HG03575 (cell line): ENCODE results near the gene CPNE4.

Source experiments
- ATAC-seq: cut with Tn5 transposase; IDR thresholded peaks from one replicate; pipeline ENCODE4 v1.9.1; 2021; ENCODE audit not compliant: unreplicated experiment, insufficient number of reproducible peaks, low FRiP score; ENCODE audit errors: extremely low read depth

Gene CPNE4

GRCh38 chr3:131596884-131597283, 437.9 kb downstream of the CPNE4 start:
- ATAC-seq: no peak

GRCh38 chr3:131591394-131592014, 443.3 kb downstream of the CPNE4 start:
- no peak for ATAC-seq

- ATAC-seq: no peak
Observed at GRCh38 chr3:131586277-131586676, 448.5 kb downstream of the CPNE4 start.

- ATAC-seq: no peak
Observed at GRCh38 chr3:131582438-131582837, 452.4 kb downstream of the CPNE4 start.

- ATAC-seq: no peak
Observed at GRCh38 chr3:131568460-131568859, 466.4 kb downstream of the CPNE4 start.

- no peak for ATAC-seq
Observed at GRCh38 chr3:131564812-131565211, 470.0 kb downstream of the CPNE4 start.

- no peak for ATAC-seq
Observed at GRCh38 chr3:131561511-131561910, 473.3 kb downstream of the CPNE4 start.

GRCh38 chr3:131560795-131561194, 474.0 kb downstream of the CPNE4 start:
- ATAC-seq: no peak

GRCh38 chr3:131555456-131555855, 479.4 kb downstream of the CPNE4 start:
- ATAC-seq: no peak

GRCh38 chr3:131553495-131554247, 481.1 kb downstream of the CPNE4 start:
- ATAC-seq: peak; percentile 93

- ATAC-seq: no peak
Observed at GRCh38 chr3:131551761-131552160, 483.1 kb downstream of the CPNE4 start.

- no peak for ATAC-seq
Observed at GRCh38 chr3:131550562-131551465, 484.0 kb downstream of the CPNE4 start.

GRCh38 chr3:131549340-131549739, 485.5 kb downstream of the CPNE4 start:
- ATAC-seq: no peak

GRCh38 chr3:131547585-131547984, 487.2 kb downstream of the CPNE4 start:
- ATAC-seq: no peak

- no peak for ATAC-seq
Observed at GRCh38 chr3:131546441-131546840, 488.4 kb downstream of the CPNE4 start.

- ATAC-seq: no peak
Observed at GRCh38 chr3:131544557-131544956, 490.3 kb downstream of the CPNE4 start.

- ATAC-seq: no peak
Observed at GRCh38 chr3:131543714-131544113, 491.1 kb downstream of the CPNE4 start.

GRCh38 chr3:131541288-131541687, 493.5 kb downstream of the CPNE4 start:
- ATAC-seq: no peak

GRCh38 chr3:131540821-131541220, 494.0 kb downstream of the CPNE4 start:
- no peak for ATAC-seq

- no peak for ATAC-seq
Observed at GRCh38 chr3:131540143-131540542, 494.7 kb downstream of the CPNE4 start.
